Right forelimb (tissue), 1 donor: ENCODE results near the gene SPDYE3.
"Not testable (repeated sequence)": the region's sequence is repeated elsewhere in the genome, so short reads cannot be mapped to it uniquely, and the experiment has no call there.

Experiments used
- DNase-seq: peaks from one replicate; pipeline ENCODE4 v3.0.0-alpha.2; 2018

SPDYE3 gene

GRCh38 chr7:100292162-100292561, 15.3 kb upstream of the SPDYE3 start:
- not testable (repeated sequence) for DNase-seq

GRCh38 chr7:100295269-100295668, 12.2 kb upstream of the SPDYE3 start:
- DNase-seq = not testable (repeated sequence)

GRCh38 chr7:100297852-100298631, 9.5 kb upstream of the SPDYE3 start:
- DNase-seq = not testable (repeated sequence)

GRCh38 chr7:100298632-100298895, 8.9 kb upstream of the SPDYE3 start:
- not testable (repeated sequence) for DNase-seq

GRCh38 chr7:100304526-100304925, 3.0 kb upstream of the SPDYE3 start:
- DNase-seq = not testable (repeated sequence)

- not testable (repeated sequence) for DNase-seq
These were observed 10.8 kb downstream of the SPDYE3 start for GRCh38 chr7:100318329-100318728.

- not testable (repeated sequence) for DNase-seq
These were observed 14.1 kb downstream of the SPDYE3 start for GRCh38 chr7:100321648-100322047.

GRCh38 chr7:100324194-100324593, 16.7 kb downstream of the SPDYE3 start:
- not testable (repeated sequence) for DNase-seq

GRCh38 chr7:100325671-100326070, 18.2 kb downstream of the SPDYE3 start:
- DNase-seq = not testable (repeated sequence)

- DNase-seq = not testable (repeated sequence)
These were observed 19.4 kb downstream of the SPDYE3 start for GRCh38 chr7:100326914-100327313.

GRCh38 chr7:100335566-100336466, 28.3 kb downstream of the SPDYE3 start:
- DNase-seq = peak; percentile 93

GRCh38 chr7:100338083-100338696, 30.7 kb downstream of the SPDYE3 start:
- not testable (repeated sequence) for DNase-seq

- not testable (repeated sequence) for DNase-seq
These were observed 33.8 kb downstream of the SPDYE3 start for GRCh38 chr7:100341286-100341685.

- no peak for DNase-seq
These were observed 35.3 kb downstream of the SPDYE3 start for GRCh38 chr7:100342765-100343164.

- not testable (repeated sequence) for DNase-seq
These were observed 36.6 kb downstream of the SPDYE3 start for GRCh38 chr7:100344124-100344559.

- DNase-seq = not testable (repeated sequence)
These were observed 37.2 kb downstream of the SPDYE3 start for GRCh38 chr7:100344560-100345287.

GRCh38 chr7:100345288-100345672, 37.8 kb downstream of the SPDYE3 start:
- DNase-seq = not testable (repeated sequence)

GRCh38 chr7:100346921-100347320, 39.4 kb downstream of the SPDYE3 start:
- DNase-seq = no peak

GRCh38 chr7:100348805-100349204, 41.3 kb downstream of the SPDYE3 start:
- DNase-seq = no peak

GRCh38 chr7:100349757-100350156, 42.3 kb downstream of the SPDYE3 start:
- DNase-seq = no peak

GRCh38 chr7:100351657-100352058, 44.2 kb downstream of the SPDYE3 start:
- DNase-seq = no peak

GRCh38 chr7:100352230-100352781, 44.8 kb downstream of the SPDYE3 start:
- DNase-seq = not testable (repeated sequence)
